SHP77 (cell line): ENCODE data around the gene ACOT8.
"Not testable (repeated sequence)": the region's sequence is repeated elsewhere in the genome, so short reads cannot be mapped to it uniquely, and the experiment has no call there.

Source experiments
- DNase-seq, 2 experiments: peaks; one replicate each; lab custom pipeline; 2025; lab: John Stamatoyannopoulos, UW

Gene ACOT8

DNA sequence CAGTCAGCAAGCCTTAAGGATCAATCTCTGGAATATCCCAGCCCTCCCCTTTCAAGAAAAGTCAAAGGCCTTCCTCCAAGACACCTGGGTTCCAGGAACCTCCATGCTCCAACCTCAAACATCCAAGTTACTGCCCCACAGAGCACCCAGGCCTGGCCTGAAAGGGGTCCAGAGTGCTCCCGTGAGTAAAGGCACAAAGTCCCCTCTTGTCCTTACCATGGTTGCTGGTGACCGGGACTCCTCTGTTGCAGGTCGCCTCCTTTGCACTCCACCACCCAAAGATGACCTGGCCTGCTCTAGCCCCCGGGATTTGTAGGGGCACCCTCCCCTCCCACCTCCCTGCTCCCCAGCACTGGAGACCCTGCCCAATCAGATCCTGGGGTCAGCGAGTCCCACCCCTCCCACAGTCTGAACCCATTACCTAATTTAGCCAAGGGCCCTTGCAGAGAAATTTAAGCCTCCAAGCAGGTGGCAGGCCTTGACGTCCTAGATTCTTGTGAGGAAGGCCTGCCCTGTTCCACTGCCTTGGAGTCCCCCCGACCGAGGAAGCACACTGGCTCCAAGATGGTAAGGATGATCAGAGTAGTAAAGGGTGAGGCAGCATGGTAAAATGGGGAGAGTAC is 30.1 kb downstream of the ACOT8 start, which contains the start of gene TNNC2:
TSS of gene TNNC2 (minus strand) at position 283 of the 623 bp plus-strand sequence. CDS start at position 219, 64 bp downstream.
- DNase-seq = no peak

DNA sequence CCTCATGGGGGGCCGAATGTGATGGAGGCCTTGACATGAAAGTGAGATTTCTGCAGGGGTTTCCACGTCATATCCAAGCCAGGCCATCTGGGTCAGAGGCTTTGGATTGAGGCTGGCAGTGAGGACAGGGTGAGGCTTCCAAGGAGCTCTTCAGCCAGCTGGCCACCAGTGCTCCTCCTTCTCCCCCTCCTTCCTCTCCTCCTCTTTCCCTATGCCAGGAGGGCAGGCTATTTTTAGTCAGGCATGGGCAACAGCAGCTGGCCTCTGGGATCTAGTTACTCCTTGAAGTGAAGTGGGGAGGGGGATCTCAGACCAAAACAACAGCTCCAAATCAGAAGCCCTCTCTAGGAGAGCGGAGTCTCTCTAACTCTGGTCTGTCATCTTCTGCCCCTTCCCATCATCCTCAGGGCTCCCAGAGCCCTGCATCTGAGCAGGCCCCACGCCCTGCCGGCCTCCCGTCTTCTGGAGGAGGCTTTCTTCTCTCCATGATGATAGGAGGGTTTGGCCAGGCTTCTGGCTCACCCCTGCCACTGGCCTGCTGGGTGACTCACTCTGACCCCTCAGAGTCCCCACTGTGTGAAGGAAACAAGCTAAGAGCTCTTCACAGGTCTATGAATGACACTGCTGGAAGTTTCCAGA is 30.7 kb downstream of the ACOT8 start:
- no peak for DNase-seq

DNA sequence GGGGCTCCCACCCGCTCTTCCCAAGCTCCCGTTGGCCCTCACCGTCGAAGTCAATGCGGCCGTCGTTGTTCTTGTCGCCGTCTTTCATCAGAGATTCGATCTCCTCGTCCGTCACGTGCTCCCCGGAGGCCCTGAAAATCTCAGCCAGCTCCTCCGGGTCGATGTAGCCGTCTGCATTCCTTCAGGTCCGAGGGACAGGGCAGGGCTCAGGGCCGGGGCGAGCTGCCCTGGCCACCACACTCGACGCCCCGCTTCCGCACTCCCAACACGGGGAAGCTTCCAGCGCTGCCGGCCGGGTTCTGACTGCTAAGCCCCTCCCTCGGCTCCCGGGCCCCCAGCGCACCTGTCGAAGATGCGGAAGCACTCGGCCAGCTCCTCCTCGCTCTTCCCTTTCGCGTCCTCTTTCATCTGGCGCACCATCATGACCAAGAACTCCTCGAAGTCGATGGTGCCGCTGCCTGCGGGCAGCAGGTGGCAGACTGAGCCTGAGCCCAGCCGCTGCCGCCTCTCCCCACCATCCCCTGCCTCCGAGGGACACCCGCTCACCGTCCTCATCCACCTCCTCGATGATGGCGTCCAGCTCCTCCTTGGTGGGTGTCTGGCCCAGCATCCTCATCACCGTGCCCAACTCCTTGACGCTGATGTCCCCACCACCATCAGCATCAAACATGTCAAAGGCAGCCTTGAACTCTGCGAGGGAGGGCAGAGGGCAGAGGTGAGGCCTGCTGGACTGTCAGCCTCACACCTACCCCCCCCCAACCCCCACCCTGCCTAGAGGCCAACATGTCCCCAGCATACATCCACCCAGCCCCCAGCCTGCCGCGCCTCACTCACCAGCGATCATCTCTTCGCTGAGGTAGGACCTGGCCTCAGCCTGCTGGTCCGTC is 33.0 kb downstream of the ACOT8 start:
- DNase-seq = peak in 1 of 2 experiments; percentile 43

DNA sequence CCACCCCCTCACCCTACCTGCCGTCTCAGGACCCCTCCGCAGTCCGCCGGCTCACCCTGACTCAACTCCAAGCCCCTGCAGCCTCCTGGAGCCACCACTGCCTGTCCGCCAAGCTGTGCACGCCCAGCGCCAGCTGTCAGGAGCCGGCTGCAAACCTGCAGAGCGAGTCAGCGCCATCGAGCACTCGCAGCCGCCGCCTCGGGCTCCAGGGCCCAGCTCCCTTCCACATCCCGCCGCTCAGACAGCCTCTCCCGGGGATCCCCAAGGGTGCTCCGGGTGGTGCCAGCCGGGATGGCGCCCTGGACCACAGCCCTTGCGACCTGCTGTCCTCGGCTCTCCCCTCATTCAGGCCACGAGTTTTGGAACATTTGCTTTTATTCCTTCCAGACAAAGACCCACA is 34.3 kb downstream of the ACOT8 start:
- peak; percentile 23 to 64 for DNase-seq

DNA sequence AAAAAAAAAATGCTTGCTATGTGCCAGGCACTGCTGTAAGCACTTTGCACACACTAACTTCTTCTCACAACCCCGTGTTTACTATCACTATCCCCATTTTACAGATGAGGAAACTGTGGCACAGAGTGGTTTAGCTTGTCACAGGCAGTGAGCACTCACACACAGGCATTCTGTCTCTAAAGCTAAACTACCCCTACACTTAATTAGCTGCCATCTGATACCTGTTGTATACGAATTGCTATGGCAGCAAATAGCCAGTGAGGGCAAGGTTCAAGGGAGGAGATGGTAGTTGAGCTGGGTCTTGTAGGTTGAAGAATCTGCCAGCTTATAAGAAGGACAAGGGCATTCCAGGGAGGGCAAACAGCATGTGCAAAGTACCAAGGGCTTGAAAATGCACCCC is 35.2 kb downstream of the ACOT8 start:
- no peak for DNase-seq

DNA sequence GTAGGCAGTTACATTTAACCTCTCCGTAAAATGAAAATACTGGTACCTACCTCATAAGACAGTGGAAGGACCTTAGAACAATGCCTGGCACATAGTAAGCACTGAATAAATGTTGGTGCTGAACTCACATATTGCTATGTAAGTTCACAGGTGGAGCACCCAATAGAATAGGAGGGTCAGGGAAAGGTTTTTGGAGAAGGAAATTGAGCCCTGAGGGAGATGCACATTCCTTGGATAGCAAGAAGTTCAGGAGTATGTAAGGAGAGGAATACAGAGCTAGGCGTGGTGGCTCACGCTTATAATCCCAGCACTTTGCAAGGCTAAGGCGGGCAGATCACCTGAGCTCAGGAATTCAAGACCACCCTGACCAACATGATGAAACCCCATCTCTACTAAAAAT is 37.7 kb downstream of the ACOT8 start:
- no peak for DNase-seq

DNA sequence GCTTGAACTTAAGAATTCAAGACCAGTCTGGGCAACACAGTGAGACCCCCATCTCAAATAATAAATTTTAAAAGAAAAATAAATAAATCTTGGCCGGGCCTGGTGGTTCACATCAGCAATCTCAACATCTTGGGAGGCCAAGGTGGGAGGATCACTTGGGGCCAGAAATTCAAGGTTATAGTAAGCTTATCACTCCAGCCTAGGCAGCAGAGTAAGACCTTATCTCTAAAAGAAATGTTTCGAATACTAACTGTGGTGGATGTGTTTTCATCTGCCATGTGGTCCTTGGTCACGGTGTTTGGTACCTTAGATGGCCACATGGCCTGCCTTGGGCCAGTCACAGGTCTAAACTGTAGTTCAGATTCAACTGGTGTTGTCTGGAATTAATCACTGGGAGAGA is 39.0 kb downstream of the ACOT8 start:
- no peak for DNase-seq

DNA sequence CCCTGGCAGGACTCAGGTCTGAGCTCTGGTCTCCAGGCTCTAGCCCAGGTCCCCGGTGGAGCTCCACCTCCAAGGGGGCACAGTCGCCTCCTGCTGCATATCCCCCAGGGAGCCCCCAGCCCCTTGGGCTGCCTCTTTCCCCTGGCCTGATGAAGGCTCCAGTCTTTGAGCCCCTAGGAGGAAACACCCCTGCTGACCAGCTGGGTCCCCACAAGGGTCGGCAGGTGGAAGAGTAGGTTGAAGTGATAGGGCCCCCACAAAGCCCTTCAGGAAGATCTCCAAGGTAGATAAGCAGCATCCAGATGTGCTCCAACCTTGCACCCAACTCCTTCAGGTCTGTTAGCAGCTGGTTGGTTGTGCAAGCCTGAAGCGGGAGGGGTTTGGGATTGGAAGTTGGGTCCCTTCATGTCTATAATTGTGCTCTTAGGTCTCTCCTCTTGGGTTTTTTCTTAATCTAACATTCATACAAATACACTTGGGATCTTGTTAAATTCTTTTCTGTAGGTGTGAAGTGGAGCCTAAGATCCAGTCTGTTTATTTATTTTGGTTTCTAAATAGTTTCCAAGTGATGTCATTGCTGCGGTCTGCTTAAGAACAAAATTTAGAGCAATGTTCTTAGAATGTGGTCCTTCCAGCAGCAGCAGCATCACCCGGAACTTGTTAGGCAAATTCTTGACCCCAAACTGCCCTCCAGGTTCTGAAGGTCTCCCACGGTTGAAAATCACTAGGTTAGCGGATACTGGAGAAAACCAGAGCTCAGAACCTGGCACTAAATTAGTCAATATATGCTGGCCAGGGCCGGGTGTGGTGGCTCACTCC is 39.6 kb downstream of the ACOT8 start:
- DNase-seq = no peak

DNA sequence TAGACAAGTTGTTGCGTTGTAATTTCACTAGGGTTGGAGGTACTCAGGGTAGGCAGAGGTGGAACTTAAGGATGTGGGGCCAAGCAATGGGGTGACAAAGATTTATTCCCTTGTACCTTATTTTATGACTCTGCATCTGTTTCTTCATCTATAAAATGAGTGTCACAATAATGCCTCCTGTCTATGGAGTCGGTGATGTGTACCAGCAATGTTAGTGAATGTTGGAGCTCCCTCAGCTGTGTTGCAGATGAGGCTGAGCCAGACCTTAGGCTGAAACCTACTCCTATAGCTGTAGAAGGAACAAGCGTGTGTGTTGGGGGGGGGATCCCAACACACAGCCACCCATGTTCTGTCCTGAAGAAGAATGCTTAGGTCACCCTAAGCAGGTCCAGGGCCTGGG is 40.2 kb downstream of the ACOT8 start:
- DNase-seq = no peak

DNA sequence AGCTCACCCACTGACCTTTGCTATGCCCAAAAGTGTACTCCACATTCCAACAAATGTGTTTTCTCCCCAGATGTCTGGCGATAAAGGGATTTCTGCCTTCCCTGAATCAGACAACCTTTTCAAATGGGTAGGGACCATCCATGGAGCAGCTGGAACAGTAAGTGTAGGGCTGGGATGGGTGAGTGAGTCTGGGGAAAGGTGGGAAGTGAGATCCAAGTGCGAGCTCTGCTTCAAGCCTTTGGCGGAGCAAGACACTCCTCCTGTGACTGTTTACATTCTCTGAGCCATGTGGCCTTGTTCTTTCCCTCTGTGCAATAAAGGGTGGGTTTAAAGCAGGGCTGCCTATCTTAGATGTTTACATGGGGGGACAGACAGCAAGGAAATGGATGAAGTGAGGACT is 42.9 kb downstream of the ACOT8 start:
- no peak for DNase-seq

DNA sequence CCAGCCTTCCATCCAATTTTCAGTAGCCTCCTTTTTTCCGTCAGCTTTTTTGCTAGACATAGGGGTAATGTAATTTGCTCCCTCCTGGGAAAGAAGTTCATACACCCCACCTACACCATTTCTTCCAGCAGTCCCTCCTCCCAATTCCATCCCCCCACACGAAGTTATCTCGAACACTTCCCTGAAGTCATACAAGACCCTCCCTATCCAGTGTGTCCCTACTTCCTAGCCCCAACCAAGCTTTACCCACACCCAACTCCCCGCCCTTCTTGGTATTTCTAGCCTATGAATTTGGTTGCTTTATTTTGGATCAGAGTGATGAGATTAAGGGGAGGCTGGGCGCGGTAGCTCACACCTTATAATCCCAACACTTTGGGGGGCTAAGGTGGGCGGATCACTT is 43.7 kb downstream of the ACOT8 start:
- DNase-seq = no peak

DNA sequence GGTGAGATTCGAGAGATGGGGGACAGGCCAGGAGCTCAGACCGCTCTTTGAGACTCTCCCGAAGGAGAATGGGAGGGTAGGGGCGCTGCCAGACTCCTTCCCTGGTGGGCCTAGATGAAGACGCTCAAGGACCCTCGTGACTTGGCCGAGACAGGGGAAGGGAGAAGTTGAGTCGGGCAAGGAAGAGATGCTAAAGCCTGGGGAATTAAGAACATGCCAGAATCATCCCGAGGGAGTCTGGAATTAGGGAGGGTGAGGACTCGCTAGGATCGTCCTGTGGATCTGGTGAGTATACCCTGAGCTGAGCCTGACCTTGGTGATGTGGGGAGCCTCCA is 44.2 kb downstream of the ACOT8 start:
- DNase-seq = no peak

DNA sequence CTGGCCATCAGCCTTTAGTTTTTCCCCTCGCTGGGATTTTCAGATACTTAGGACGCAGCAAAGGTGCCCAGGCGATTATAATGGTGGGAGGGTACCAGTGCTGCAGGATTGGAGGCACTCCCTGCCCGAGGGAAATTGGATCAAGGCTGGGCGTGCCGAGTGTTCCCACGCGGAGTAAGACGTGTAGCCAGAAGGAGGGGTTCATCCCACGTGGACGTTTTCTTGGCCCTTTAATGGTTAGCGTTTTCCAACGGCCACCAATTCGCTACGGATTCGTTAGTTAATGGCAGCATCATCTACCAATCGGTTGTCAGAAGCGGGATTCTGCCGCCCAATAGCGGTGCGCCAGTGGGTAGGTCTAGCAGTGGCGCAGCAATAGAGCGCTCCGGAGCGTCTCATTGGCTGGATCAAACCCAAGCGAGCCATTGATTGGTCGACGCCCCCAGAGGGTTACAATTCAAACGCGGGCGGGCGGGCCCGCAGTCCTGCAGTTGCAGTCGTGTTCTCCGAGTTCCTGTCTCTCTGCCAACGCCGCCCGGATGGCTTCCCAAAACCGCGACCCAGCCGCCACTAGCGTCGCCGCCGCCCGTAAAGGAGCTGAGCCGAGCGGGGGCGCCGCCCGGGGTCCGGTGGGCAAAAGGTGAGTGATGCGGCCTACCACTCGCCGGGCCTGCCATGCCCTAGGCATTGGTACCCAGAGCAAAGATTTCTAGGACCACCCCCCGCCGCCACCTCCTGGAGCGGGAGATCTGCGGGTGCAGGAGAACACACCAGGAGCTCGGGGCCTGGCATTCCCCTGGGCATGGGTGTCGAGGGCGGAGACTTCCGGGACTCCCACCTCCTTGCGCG is 44.8 kb downstream of the ACOT8 start, which contains the start of gene UBE2C:
TSS of gene UBE2C (plus strand) at position 488 of the 849 bp plus-strand sequence. CDS start at position 540, 52 bp downstream.
- peak; percentile 98 to 99 for DNase-seq

DNA sequence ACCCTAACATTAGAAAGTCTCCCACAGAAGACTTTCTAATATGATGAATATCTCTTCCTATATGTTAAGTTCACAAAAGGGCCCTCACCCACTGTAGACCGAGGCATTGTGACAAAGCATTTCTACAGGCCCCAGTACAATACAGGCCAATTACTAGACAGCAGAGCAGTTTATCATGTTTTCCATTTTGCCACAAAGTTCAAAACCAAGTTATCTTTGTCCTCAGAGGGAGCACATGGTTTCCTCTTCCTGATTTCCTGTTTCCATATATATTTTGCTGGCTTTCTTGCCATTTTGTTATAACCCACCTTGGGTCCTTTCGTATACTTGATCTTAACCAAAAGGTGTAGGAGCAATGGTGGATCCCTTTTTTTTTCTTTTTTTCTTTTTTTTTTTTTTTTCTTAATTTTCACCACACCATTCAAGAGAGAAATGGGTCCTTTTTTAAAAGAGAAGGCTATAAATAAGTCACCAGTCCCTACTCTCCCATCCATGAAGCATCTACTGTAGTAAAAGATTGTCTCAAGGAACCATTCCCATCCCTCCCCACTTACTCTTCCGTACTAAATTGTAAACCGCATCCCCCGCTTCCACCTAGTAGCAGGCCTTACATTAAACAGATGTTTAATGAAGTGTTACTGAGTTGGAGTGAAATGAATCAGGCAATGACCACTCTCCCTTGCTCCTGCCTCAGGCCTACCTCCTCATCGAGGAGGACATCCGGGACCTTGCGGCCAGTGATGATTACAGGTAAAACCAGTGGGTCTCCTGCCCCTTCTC is 46.8 kb downstream of the ACOT8 start:
- DNase-seq = no peak

DNA sequence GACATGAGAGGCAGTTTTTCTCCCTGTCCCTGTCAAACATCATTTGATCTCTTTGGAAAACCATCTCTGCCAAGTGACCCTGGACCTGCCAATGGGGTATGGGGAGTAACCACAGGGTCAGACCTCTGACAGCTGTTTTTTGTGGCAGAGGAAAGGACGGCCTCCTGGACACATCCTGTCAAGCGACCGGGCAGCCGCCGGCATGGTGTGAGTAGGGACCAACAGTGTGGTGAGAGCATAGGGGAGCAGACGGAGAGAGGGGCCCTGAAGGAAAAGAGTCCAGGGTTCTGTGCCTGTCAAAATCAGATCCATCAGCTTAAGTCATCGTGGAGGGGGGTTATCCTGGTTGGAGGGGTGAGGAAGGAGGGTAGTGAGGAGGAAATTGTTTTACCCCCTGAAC is 55.3 kb downstream of the ACOT8 start:
- no peak for DNase-seq

DNA sequence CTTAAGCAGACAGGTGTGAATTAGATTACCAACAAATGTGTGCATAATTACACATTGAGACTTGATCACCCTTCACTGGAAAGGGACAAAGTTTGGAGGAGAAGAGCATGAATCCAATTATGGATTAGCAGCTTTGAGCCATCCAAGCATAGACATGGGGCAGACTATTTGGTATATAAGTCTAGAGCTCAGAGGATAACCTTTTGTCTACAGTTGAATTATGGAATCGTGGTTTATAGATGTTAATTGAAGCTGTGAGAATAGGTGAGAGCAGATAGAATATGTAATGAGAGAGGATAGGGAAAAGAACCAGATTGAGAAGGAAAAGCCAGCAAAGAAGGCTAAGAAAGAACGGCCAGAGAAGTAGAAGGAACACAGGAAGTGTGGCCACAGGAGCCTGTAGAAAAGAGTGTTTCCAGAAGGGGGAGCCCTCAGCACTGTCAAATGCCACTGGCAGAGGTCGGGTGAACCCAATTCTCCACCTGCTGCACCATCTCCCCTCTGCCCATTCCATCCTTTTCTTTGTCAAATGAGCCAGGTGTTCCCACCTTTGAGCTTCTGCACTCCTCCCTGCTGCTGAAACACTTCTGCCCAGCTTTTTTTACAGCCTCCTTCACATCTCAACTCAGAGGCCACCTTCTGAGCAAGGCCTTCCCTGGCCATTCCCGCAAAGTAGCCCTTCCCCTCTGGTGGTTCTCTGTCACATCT is 58.1 kb downstream of the ACOT8 start:
- peak; percentile 38 to 65 for DNase-seq

DNA sequence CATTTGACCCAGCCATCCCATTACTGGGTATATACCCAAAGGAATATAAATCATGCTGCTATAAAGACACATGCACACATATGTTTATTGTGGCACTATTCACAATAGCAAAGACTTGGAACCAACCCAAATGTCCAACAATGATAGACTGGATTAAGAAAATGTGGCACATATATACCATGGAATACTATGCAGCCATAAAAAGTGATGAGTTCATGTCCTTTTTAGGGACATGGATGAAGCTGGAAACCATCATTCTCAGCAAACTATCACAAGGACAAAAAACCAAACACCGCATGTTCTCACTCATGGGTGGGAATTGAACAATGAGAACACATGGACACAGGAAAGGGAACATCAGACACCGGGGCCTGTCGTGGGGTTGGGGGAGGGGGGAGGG is 59.2 kb downstream of the ACOT8 start:
- not testable (repeated sequence) for DNase-seq

DNA sequence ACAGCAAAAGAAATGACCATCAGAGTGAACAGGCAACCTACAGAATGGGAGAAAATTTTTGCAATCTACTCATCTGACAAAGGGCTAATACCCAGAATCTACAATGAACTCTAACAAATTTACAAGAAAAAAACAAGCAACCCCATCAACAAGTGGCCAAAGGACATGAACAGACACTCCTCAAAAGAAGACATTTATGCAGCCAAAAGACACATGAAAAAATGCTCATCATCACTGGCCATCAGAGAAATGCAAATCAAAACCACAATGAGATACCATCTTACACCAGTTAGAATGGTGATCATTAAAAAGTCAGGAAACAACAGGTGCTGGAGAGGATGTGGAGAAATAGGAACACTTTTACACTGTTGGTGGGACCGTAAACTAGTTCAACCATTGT is 59.7 kb downstream of the ACOT8 start:
- DNase-seq = not testable (repeated sequence)

DNA sequence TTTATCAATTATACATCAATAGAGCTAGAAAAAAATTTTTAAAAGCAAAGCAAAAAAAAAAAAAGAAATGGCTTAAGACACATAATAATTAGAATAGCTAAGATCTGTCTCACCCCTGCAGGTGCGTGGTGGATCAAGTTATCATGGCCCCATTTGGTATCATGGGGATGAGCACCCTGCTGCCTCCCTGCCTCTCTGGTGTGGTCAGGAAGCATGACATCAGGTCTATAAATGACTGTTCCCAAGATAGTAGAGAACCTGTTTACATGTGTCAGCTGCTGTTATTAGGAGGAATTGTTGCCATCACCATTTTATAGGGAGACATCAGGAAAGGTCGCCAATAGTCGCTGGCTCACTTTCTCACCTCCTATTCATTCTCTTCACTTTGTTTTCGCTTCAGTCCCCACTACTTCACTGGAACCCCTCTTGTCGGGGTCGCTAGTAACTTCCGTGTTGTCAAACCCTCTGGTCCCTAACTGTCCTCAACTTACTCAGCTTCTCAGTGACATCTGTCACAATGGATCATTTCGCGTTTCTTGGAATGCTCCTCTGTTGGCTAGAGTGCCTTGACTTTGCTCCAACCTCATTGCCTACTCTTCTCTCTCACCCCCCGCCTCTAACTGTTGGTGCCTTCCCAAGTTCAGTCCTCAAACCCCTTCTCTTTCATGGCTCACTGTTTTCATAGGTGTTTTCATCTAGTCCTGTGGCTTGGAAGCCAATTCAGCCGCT is 60.7 kb downstream of the ACOT8 start:
- DNase-seq = no peak
